CD4-positive, CD25-positive, alpha-beta regulatory T cell (primary cell): ENCODE results near the gene PRMT7. TPM values are rescaled to one million over a fixed set of nuclear protein-coding genes. Genes with fewer than 3 reads are reported as not detected.

Experiments
- ATAC-seq, 2 donors: fragments of 150-1000 bp; cut with Tn5 transposase; one replicate each; pipeline ENCODE4 v1.10.0; 2021; ENCODE audit warnings: low read depth in 2 of 2, moderate number of reproducible peaks in 2 of 2, moderate library complexity in 1 of 2
- DNase-seq, 3 donors: peaks; one replicate each; pipeline versions ENCODE4 v3.0.0 to v3.0.0-alpha.2; 2012 to 2022; ENCODE audit warnings: mixed read lengths in 1 of 3
- H3K27ac ChIP-seq: one replicate; pipeline ENCODE4 v1.7.0; 2013; ENCODE audit warnings: mild to moderate bottlenecking, low read length; ENCODE audit not compliant: insufficient read depth, poor library complexity, severe bottlenecking
- H3K27me3 ChIP-seq: one replicate; pipeline ENCODE4 v1.7.0; 2013; ENCODE audit warnings: low read length; ENCODE audit not compliant: control insufficient read depth, insufficient read depth
- H3K36me3 ChIP-seq: one replicate; pipeline ENCODE4 v1.7.0; 2013; ENCODE audit warnings: mild to moderate bottlenecking, low read length, moderate library complexity; ENCODE audit not compliant: control insufficient read depth, insufficient read depth
- H3K4me1 ChIP-seq: 2 replicates; pipeline ENCODE4 v1.7.0; 2013; ENCODE audit warnings: mild to moderate bottlenecking, low read length; ENCODE audit not compliant: insufficient read depth, control insufficient read depth, poor library complexity, severe bottlenecking
- H3K4me3 ChIP-seq: one replicate; pipeline ENCODE4 v1.7.0; 2013; ENCODE audit warnings: low read depth, mild to moderate bottlenecking, low read length, moderate library complexity
- H3K9me3 ChIP-seq, 2 experiments: 1 replicate in 1 of 2; 2 replicates in 1 of 2; pipeline ENCODE4 v1.7.0; 2013; ENCODE audit warnings: low read length in 2 of 2, mild to moderate bottlenecking in 1 of 2, moderate library complexity in 1 of 2; ENCODE audit not compliant: control insufficient read depth in 2 of 2
- H3K27ac Mint-ChIP-seq, 3 donors: one replicate each; pipeline ENCODE4 v1.8.0; 2020 to 2022; ENCODE audit warnings: mild to moderate bottlenecking in 3 of 3, mixed read lengths in 3 of 3, moderate library complexity in 2 of 3
- H3K27me3 Mint-ChIP-seq: one replicate; pipeline ENCODE4 v1.8.0; 2022; ENCODE audit warnings: mild to moderate bottlenecking, mixed read lengths
- H3K36me3 Mint-ChIP-seq: one replicate; pipeline ENCODE4 v1.8.0; 2020; ENCODE audit warnings: mixed read lengths
- H3K4me1 Mint-ChIP-seq, 4 donors: one replicate each; pipeline ENCODE4 v1.8.0; 2020 to 2022; ENCODE audit warnings: mixed read lengths in 4 of 4, mild to moderate bottlenecking in 1 of 4
- H3K4me3 Mint-ChIP-seq, 4 donors: one replicate each; pipeline ENCODE4 v1.8.0; 2020 to 2022; ENCODE audit warnings: mild to moderate bottlenecking in 4 of 4, mixed read lengths in 4 of 4, moderate library complexity in 3 of 4
- H3K9me3 Mint-ChIP-seq, 7 donors: one replicate each; pipeline ENCODE4 v1.8.0; 2020 to 2022; ENCODE audit warnings: mixed read lengths in 7 of 7, mild to moderate bottlenecking in 3 of 7, moderate library complexity in 2 of 7
- polyA plus RNA-seq, 4 donors: library from polyadenylated mRNA; unstranded; fragments of 300-500 nt; fragmentation: Illumina TruSeq; gene quantifications; one replicate each; pipeline ENCODE4 v1.2.3, GENCODE V29; 2021
- total RNA-seq: library from RNA; stranded (reverse); gene quantifications from one replicate; pipeline ENCODE4 v1.2.3, GENCODE V29; 2022

The PRMT7 gene
- total and polyA plus RNA-seq, 5 donors from 2014 or later, result 32.4 to 53.8 (median 34.7) TPM

DNA sequence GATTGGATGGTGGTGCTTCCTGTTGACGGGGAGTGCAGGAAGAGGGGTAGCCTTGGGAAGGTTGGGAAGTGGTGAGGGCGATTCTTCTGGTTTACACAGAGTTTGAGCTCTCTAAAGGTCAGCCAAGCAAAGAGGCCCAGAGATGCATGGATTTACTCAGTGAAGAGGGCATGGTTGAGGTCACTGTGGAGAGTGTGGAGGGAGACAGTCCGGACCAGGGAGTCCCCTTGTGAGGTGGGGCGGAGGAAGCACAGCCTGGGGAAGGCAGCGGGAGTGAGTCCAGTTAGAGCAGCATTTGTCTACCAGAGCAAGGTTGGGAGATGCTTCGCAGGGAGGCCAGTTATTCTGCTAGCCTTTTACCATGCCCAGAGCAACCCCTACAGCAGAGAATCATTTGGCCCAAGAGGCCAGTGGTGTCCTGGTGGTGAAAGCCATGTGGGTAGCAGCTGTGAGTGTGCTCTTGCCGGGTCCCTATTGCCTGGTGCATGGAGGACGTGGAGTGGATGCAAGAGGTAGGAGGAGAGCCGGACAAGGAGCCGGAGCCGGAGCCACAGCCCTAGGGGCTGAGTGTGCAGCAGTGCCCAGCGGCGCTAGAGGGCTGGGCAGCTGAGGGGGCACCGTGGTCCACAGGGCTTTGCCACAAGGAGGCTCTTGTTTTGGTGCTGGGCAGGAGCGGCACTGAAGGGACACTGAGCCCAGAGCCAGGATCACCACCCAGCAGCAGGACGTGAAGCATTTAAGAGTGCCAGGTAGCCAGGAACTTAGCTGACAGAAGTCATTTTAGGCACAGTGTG lies 27.7 kb downstream of the PRMT7 start:
- DNase-seq (no peak), ATAC-seq (no peak)
- Mint-ChIP-seq H3K4me3 (no peak overlapping the region), H3K27me3 (no peaks in the 10 kb centered on the region), H3K27ac (no peak overlapping the region), H3K36me3 (peaks cover 57% of the 10 kb centered on the region), H3K4me1 (peaks cover 0 to 4% (median 2%) of the 10 kb centered on the region in 4 donors), H3K9me3 (no peaks in the 10 kb centered on the region)
- H3K27me3 ChIP-seq, result no peaks in the 10 kb centered on the region
- no peak overlapping the region for H3K4me3 ChIP-seq
- peaks cover 51% of the 10 kb centered on the region for H3K36me3 ChIP-seq
- H3K4me1 ChIP-seq, result no peaks in the 10 kb centered on the region
- H3K27ac ChIP-seq, result no peak overlapping the region
- H3K9me3 ChIP-seq, result no peaks in the 10 kb centered on the region

DNA sequence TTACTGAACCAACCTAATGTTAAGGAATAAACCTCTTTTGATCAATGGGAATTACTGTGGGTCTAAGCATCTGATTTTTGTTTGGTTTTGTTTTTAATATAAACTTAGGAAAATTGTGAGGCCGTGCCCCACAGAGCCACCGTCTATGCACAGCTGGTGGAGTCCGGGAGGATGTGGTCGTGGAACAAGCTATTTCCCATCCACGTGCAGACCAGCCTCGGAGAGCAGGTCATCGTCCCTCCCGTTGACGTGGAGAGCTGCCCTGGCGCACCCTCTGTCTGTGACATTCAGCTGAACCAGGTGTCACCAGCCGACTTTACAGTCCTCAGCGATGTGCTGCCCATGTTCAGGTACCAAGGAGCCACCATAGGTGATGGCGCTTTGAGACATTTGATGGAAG lies 28.4 kb downstream of the PRMT7 start:
- no peak overlapping the region for H3K27ac Mint-ChIP-seq
- H3K27me3 Mint-ChIP-seq, result no peaks in the 10 kb centered on the region
- DNase-seq (no peak), ATAC-seq (no peak)
- H3K4me1 Mint-ChIP-seq, result peaks cover 0 to 4% (median under 1%) of the 10 kb centered on the region in 4 donors
- H3K9me3 Mint-ChIP-seq, result no peaks in the 10 kb centered on the region
- Histone ChIP-seq H3K9me3 (no peaks in the 10 kb centered on the region), H3K36me3 (peaks cover 57% of the 10 kb centered on the region), H3K27me3 (no peaks in the 10 kb centered on the region), H3K4me3 (no peak overlapping the region), H3K27ac (no peak overlapping the region), H3K4me1 (no peaks in the 10 kb centered on the region)
- peaks cover 55% of the 10 kb centered on the region for H3K36me3 Mint-ChIP-seq
- H3K4me3 Mint-ChIP-seq, result no peak overlapping the region

DNA sequence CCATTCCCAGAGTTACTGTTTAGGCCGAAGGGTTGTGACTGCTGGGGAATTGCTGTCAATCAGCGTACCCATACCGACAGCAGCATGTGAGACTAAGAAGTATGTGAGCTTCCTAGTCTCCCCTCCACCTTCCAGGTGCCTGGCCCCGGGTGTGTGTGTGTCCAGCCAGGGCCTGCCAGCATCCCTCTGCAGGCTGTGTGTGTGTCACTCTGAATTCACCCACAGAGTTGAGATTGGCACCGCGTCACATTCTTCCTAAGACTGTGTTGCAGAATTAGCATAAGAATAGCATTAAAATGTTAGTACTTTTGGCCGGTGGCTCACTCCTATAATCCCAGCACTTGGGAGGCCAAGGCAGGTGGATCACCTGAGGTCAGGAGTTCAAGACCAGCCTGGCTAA lies 31.8 kb downstream of the PRMT7 start:
- Mint-ChIP-seq H3K36me3 (peaks cover 54% of the 10 kb centered on the region), H3K9me3 (no peaks in the 10 kb centered on the region), H3K27ac (no peak overlapping the region), H3K27me3 (no peaks in the 10 kb centered on the region), H3K4me1 (peaks cover 0 to 3% (median 1%) of the 10 kb centered on the region in 4 donors), H3K4me3 (no peak overlapping the region)
- DNase-seq (no peak), ATAC-seq (no peak)
- Histone ChIP-seq H3K27me3 (no peaks in the 10 kb centered on the region), H3K4me3 (no peak overlapping the region), H3K36me3 (peaks cover 77% of the 10 kb centered on the region), H3K27ac (no peak overlapping the region), H3K4me1 (no peaks in the 10 kb centered on the region), H3K9me3 (no peaks in the 10 kb centered on the region)

- no peak overlapping the region for H3K4me3 Mint-ChIP-seq
- Histone ChIP-seq H3K4me3 (no peak overlapping the region), H3K36me3 (peaks cover 77% of the 10 kb centered on the region), H3K27me3 (no peaks in the 10 kb centered on the region), H3K27ac (no peak overlapping the region), H3K4me1 (no peaks in the 10 kb centered on the region), H3K9me3 (no peaks in the 10 kb centered on the region)
- peak overlapping the region in 1 of 3 donors; percentile 38 for H3K27ac Mint-ChIP-seq
- H3K36me3 Mint-ChIP-seq, result peaks cover 54% of the 10 kb centered on the region
- H3K27me3 Mint-ChIP-seq, result no peaks in the 10 kb centered on the region
- H3K4me1 Mint-ChIP-seq, result peaks cover 0 to 3% (median 3%) of the 10 kb centered on the region in 4 donors
- no peak for ATAC-seq
- H3K9me3 Mint-ChIP-seq, result no peaks in the 10 kb centered on the region
- DNase-seq, result no peak
Observed at GRCh38 chr16:68343137-68343536, 32.3 kb downstream of the PRMT7 start.

GRCh38 chr16:68344252-68344651 lies 33.4 kb downstream of the PRMT7 start:
- Mint-ChIP-seq H3K4me3 (no peak overlapping the region), H3K27ac (no peak overlapping the region), H3K4me1 (peaks cover 0 to 4% (median 3%) of the 10 kb centered on the region in 4 donors), H3K36me3 (peaks cover 58% of the 10 kb centered on the region), H3K9me3 (no peaks in the 10 kb centered on the region), H3K27me3 (no peaks in the 10 kb centered on the region)
- ATAC-seq (no peak), DNase-seq (no peak)
- Histone ChIP-seq H3K9me3 (no peaks in the 10 kb centered on the region), H3K4me1 (no peaks in the 10 kb centered on the region), H3K27ac (no peak overlapping the region), H3K36me3 (peaks cover 78% of the 10 kb centered on the region), H3K27me3 (no peaks in the 10 kb centered on the region), H3K4me3 (no peak overlapping the region)

DNA sequence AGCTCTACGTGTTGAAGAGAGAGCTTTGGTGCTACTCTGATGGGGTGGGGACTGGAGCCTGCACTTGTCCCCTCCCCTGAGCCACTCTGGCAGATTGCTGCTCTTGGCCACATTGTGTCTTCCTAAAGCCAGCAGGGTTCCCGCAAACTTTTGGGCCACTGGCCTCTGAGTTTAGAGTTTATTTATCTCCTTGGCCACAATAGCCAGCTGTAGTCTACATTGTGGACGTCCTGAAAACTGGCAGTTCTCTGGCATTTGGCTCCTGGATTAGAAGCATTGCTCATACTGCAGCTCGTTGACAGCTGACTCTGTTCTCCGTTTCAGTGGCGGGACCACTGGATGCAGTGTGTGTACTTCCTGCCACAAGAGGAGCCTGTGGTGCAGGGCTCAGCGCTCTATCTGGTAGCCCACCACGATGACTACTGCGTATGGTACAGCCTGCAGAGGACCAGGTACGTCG lies 34.6 kb downstream of the PRMT7 start:
- Histone ChIP-seq H3K4me3 (no peak overlapping the region), H3K36me3 (peaks cover 77% of the 10 kb centered on the region), H3K27me3 (no peaks in the 10 kb centered on the region), H3K4me1 (no peaks in the 10 kb centered on the region), H3K27ac (no peak overlapping the region), H3K9me3 (no peaks in the 10 kb centered on the region)
- Mint-ChIP-seq H3K27me3 (no peaks in the 10 kb centered on the region), H3K4me1 (peaks cover 0 to 4% (median 3%) of the 10 kb centered on the region in 4 donors), H3K4me3 (no peak overlapping the region), H3K36me3 (peaks cover 49% of the 10 kb centered on the region), H3K9me3 (no peaks in the 10 kb centered on the region), H3K27ac (no peak overlapping the region)
- peak in 1 of 2 donors; percentile 34 for ATAC-seq
- no peak for DNase-seq

DNA sequence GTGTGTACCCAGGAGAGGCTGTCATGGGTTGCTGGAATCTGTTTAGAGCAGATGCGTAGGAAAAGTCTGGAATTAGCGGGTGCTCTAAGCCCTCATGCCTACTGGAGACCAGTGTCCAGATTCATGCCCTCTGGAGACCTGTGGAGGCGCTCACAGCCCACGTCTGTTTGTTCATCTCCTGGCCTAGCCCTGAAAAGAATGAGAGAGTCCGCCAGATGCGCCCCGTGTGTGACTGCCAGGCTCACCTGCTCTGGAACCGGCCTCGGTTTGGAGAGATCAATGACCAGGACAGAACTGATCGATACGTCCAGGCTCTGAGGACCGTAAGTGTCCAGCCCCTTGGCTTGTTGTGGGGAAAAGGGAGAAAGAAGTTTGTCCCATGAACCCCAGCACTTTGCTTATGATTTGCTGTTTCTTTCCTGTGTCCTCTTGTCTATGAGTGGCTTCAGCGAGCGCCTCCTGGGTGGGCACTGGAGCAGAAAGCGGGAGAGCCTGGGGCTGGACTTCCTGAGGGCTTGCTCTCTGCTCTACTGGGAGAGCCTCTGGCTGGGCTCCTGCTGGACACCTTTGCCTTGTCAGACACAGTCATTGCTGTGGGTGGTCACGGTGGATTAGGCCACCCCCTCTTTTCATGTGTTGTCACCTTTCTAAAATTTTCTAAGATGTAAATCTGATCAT lies 35.3 kb downstream of the PRMT7 start:
- Histone ChIP-seq H3K36me3 (peaks cover 76% of the 10 kb centered on the region), H3K4me3 (no peak overlapping the region), H3K27me3 (no peaks in the 10 kb centered on the region), H3K27ac (no peak overlapping the region), H3K9me3 (no peaks in the 10 kb centered on the region), H3K4me1 (no peaks in the 10 kb centered on the region)
- Mint-ChIP-seq H3K36me3 (peaks cover 44% of the 10 kb centered on the region), H3K4me3 (no peak overlapping the region), H3K27me3 (no peaks in the 10 kb centered on the region), H3K27ac (peak overlapping the region in 2 of 3 donors; percentile 10 to 67), H3K4me1 (peaks cover 0 to 6% (median 3%) of the 10 kb centered on the region in 4 donors), H3K9me3 (no peaks in the 10 kb centered on the region)
- ATAC-seq, result no peak
- DNase-seq, result no peak
